H1 (cell line): ENCODE results near the gene CDH20. TPM values are rescaled to one million over a fixed set of nuclear protein-coding genes. Genes with fewer than 3 reads are reported as not detected.

Experiments
- CTCF ChIA-PET: fragments of 300-600 bp; sonication (Branson Sonifier 250); formaldehyde crosslinking; loops from one replicate; lab custom pipeline; 2021; ENCODE audit not compliant: partially characterized antibody; lab: Charles Lee
- POLR2A ChIA-PET: fragments of 300-600 bp; sonication (Branson Sonifier 250); formaldehyde crosslinking; loops from one replicate; lab custom pipeline; 2021; ENCODE audit warnings: inconsistent platforms; ENCODE audit not compliant: partially characterized antibody; lab: Charles Lee
- DNase-seq, 2 experiments: peaks; one replicate each; pipeline versions ENCODE4 v3.0.0 to v3.0.0-alpha.2; 2010 to 2022; ENCODE audit warnings: low spot score in 2 of 2, low read depth in 1 of 2, mixed read lengths in 1 of 2
- FAIRE-seq: peaks from 2 replicates; lab custom pipeline; 2011; peaks lifted over from hg19 to GRCh38; lab: Jason Lieb, UNC
- H2AFZ ChIP-seq: 2 replicates; pipeline ENCODE4 v1.8.1; 2012; ENCODE audit warnings: low read length, inconsistent platforms
- H2AK5ac ChIP-seq: 2 replicates; pipeline ENCODE4 v1.6.1; 2013; ENCODE audit warnings: low read depth, low read length
- H2BK120ac ChIP-seq: replicated peaks from 2 replicates; pipeline ENCODE3; 2013; ENCODE audit warnings: low read depth, low read length, inconsistent platforms
- H2BK12ac ChIP-seq: 2 replicates; pipeline ENCODE4 v1.6.1; 2013; ENCODE audit warnings: low read depth, low read length
- H2BK15ac ChIP-seq: 2 replicates; pipeline ENCODE4 v1.6.1; 2013; ENCODE audit warnings: low read length
- H2BK20ac ChIP-seq: 2 replicates; pipeline ENCODE4 v1.6.1; 2013; ENCODE audit warnings: low read length
- H2BK5ac ChIP-seq: 2 replicates; pipeline ENCODE4 v1.6.1; 2013; ENCODE audit warnings: low read depth, low read length
- H3K14ac ChIP-seq: 2 replicates; pipeline ENCODE4 v1.6.1; 2013; ENCODE audit warnings: inconsistent platforms; ENCODE audit not compliant: insufficient read length
- H3K18ac ChIP-seq: 2 replicates; pipeline ENCODE4 v1.6.1; 2013; ENCODE audit warnings: low read length; ENCODE audit errors: extremely low read depth
- H3K23ac ChIP-seq: 2 replicates; pipeline ENCODE4 v1.6.1; 2013; ENCODE audit warnings: inconsistent platforms; ENCODE audit not compliant: insufficient read length
- H3K23me2 ChIP-seq: 2 replicates; pipeline ENCODE4 v1.6.1; 2013; ENCODE audit warnings: low read depth, low read length
- H3K27ac ChIP-seq: 2 replicates; pipeline ENCODE4 v1.6.1; 2011; ENCODE audit warnings: low read depth, low read length, inconsistent platforms
- H3K27me3 ChIP-seq, 4 experiments: replicated peaks in 1 of 4; 1 replicate in 1 of 4; 2 replicates in 3 of 4; pipeline versions ENCODE4 v1.6.1 to v1.8.1; 2011 to 2013; ENCODE audit warnings: low read length in 3 of 4, mild to moderate bottlenecking in 3 of 4, inconsistent platforms in 2 of 4, mixed read lengths in 2 of 4, moderate library complexity in 1 of 4; ENCODE audit not compliant: control insufficient read depth in 3 of 4, insufficient read depth in 3 of 4; ENCODE audit errors: extremely low read depth in 1 of 4
- H3K36me3 ChIP-seq, 4 experiments: 2 replicates each; pipeline versions ENCODE4 v1.6.1 to v1.8.1; 2011 to 2013; ENCODE audit warnings: mild to moderate bottlenecking in 4 of 4, low read length in 3 of 4, moderate library complexity in 2 of 4, control low read depth in 1 of 4, inconsistent platforms in 1 of 4; ENCODE audit not compliant: insufficient read depth in 4 of 4, control insufficient read depth in 2 of 4
- H3K4ac ChIP-seq: replicated peaks from 2 replicates; pipeline ENCODE3; 2013; ENCODE audit warnings: low read length, low read depth, mixed read lengths, inconsistent platforms; ENCODE audit not compliant: insufficient read length
- H3K4me1 ChIP-seq, 4 experiments: replicated peaks in 1 of 4; 1 replicate in 1 of 4; 2 replicates in 3 of 4; pipeline versions ENCODE4 v1.6.1 to v1.8.1; 2011 to 2013; ENCODE audit warnings: low read length in 3 of 4, inconsistent platforms in 2 of 4, mixed read lengths in 1 of 4; ENCODE audit not compliant: insufficient read depth in 4 of 4, control insufficient read depth in 3 of 4
- H3K4me2 ChIP-seq, 2 experiments: 2 replicates each; pipeline versions ENCODE4 v1.6.1 to v1.8.1; 2011 to 2013; ENCODE audit warnings: low read depth in 2 of 2, low read length in 2 of 2, control low read depth in 1 of 2, inconsistent platforms in 1 of 2, mild to moderate bottlenecking in 1 of 2; ENCODE audit not compliant: insufficient read depth in 1 of 2
- H3K4me3 ChIP-seq, 4 experiments: fragments of 200-600, 300-600 bp in 1 of 4; sonication (generic), shearing (Covaris generic), sonication (Bioruptor Twin) in 1 of 4; 2 replicates each; pipeline versions ENCODE4 v1.5.1 to v1.8.1; 2011 to 2016; ENCODE audit warnings: low read length in 4 of 4, low read depth in 3 of 4, control low read depth in 2 of 4, inconsistent platforms in 2 of 4, mild to moderate bottlenecking in 2 of 4, mixed read lengths in 1 of 4, moderate library complexity in 1 of 4; ENCODE audit not compliant: insufficient read depth in 2 of 4; ENCODE audit errors: extremely low read depth in 1 of 4
- H3K56ac ChIP-seq: replicated peaks from 2 replicates; pipeline ENCODE3; 2013; ENCODE audit warnings: low read depth, mild to moderate bottlenecking, mixed read lengths, low read length, inconsistent platforms; ENCODE audit not compliant: insufficient read length
- H3K79me1 ChIP-seq: 2 replicates; pipeline ENCODE4 v1.6.1; 2013; ENCODE audit warnings: low read depth, low read length, control low read depth
- H3K79me2 ChIP-seq, 2 experiments: 2 replicates each; pipeline versions ENCODE4 v1.6.1 to v1.8.1; 2012 to 2013; ENCODE audit warnings: low read length in 2 of 2, mild to moderate bottlenecking in 2 of 2, inconsistent platforms in 1 of 2; ENCODE audit not compliant: insufficient read depth in 2 of 2, control insufficient read depth in 1 of 2
- H3K9ac ChIP-seq, 4 experiments: replicated peaks in 1 of 4; 1 replicate in 1 of 4; 2 replicates in 3 of 4; pipeline versions ENCODE4 v1.6.1 to v1.8.1; 2011 to 2013; ENCODE audit warnings: low read depth in 3 of 4, low read length in 3 of 4, control low read depth in 2 of 4, mild to moderate bottlenecking in 2 of 4, moderate library complexity in 2 of 4, inconsistent platforms in 1 of 4; ENCODE audit errors: extremely low read depth in 1 of 4
- H3K9me3 ChIP-seq, 2 experiments: 2 replicates each; pipeline versions ENCODE4 v1.6.1 to v1.8.1; 2012 to 2013; ENCODE audit warnings: mild to moderate bottlenecking in 2 of 2, moderate library complexity in 2 of 2, control low read depth in 1 of 2, inconsistent platforms in 1 of 2, low read depth in 1 of 2, low read length in 1 of 2, mixed read lengths in 1 of 2; ENCODE audit not compliant: insufficient read depth in 2 of 2
- H4K20me1 ChIP-seq, 2 experiments: replicated peaks in 1 of 2; 2 replicates each; pipeline versions ENCODE3 to v1.8.1; 2011 to 2013; ENCODE audit warnings: inconsistent platforms in 2 of 2, low read length in 2 of 2, mild to moderate bottlenecking in 1 of 2; ENCODE audit not compliant: insufficient read depth in 2 of 2, control insufficient read depth in 1 of 2
- H4K5ac ChIP-seq: 2 replicates; pipeline ENCODE4 v1.6.1; 2013; ENCODE audit warnings: low read length, low read depth, mixed read lengths, inconsistent platforms; ENCODE audit not compliant: insufficient read length
- H4K8ac ChIP-seq: 2 replicates; pipeline ENCODE4 v1.8.0; 2013; ENCODE audit warnings: mild to moderate bottlenecking, moderate library complexity, low read length, inconsistent platforms; ENCODE audit not compliant: insufficient read depth; ENCODE audit errors: extremely low read depth
- H4K91ac ChIP-seq: replicated peaks from 2 replicates; pipeline ENCODE3; 2013; ENCODE audit warnings: low read length, mixed read lengths, inconsistent platforms; ENCODE audit not compliant: insufficient read length
- BRCA1 ChIP-seq: IDR thresholded peaks from 2 replicates; pipeline ENCODE4 v1.6.1; 2012; ENCODE audit warnings: low read depth, low read length, improper control_type of control experiment
- CEBPB ChIP-seq: IDR thresholded peaks from 2 replicates; pipeline ENCODE4 v1.6.1; 2012; ENCODE audit warnings: low read depth, low read length
- CREB1 ChIP-seq: IDR thresholded peaks from 2 replicates; pipeline ENCODE4 v1.6.1; 2012; ENCODE audit warnings: inconsistent platforms
- MAFK ChIP-seq: IDR thresholded peaks from 2 replicates; pipeline ENCODE4 v1.6.1; 2012; ENCODE audit warnings: low read depth, mild to moderate bottlenecking, improper control_type of control experiment, low read length
- RAD21 ChIP-seq, 2 experiments: IDR thresholded peaks in 1 of 2; conservative IDR thresholded peaks in 1 of 2; 2 replicates each; pipeline ENCODE4 v1.6.1; 2011; ENCODE audit warnings: low read depth in 2 of 2, low read length in 2 of 2, improper control_type of control experiment in 1 of 2, inconsistent platforms in 1 of 2, mild to moderate bottlenecking in 1 of 2, moderate library complexity in 1 of 2
- SP1 ChIP-seq: IDR thresholded peaks from 2 replicates; pipeline ENCODE4 v1.6.1; 2011; ENCODE audit warnings: low read depth, low read length
- SRF ChIP-seq: IDR thresholded peaks from 2 replicates; pipeline ENCODE4 v1.6.1; 2011; ENCODE audit warnings: mild to moderate bottlenecking, low read depth, low read length, moderate library complexity
- SUZ12 ChIP-seq: fragments of 200-600 bp; sonication (generic); IDR thresholded peaks from 2 replicates; pipeline ENCODE4 v1.6.1; 2012; ENCODE audit warnings: mild to moderate bottlenecking, inconsistent platforms, low read length, moderate library complexity, mixed read lengths
- TAF1 ChIP-seq: IDR thresholded peaks from 2 replicates; pipeline ENCODE4 v1.6.1; 2011; ENCODE audit warnings: mild to moderate bottlenecking, low read depth, low read length
- TEAD4 ChIP-seq: IDR thresholded peaks from 2 replicates; pipeline ENCODE4 v1.6.1; 2012; ENCODE audit warnings: low read depth, low read length, inconsistent platforms, mixed read lengths
- WGBS, 2 experiments: shearing (Covaris generic) in 1 of 2; methylation state at CpG; one replicate each; pipeline versions ENCODE4 v1.1.6 to v1.1.7; 2013 to 2015; ENCODE audit warnings: low lambda C conversion rate in 2 of 2, mixed read lengths in 2 of 2, inconsistent platforms in 1 of 2, low coverage in 1 of 2, missing lambda C conversion rate in 1 of 2; ENCODE audit not compliant: insufficient replicate concordance in 2 of 2, insufficient coverage in 1 of 2, insufficient read length in 1 of 2; ENCODE audit errors: extremely low coverage in 1 of 2, missing lambda C conversion rate in 1 of 2; 5-methylcytosine and 5-hydroxymethylcytosine counted together
- polyA plus RNA-seq, 7 experiments: library from polyadenylated mRNA; depleted of rRNA in 3 of 7; stranded (reverse) in 5 of 7; unstranded in 2 of 7; fragments of >200 nt in 5 of 7; fragments of 200-250 nt in 2 of 7; gene quantifications; 1 replicate in 5 of 7; 2 replicates in 1 of 7; 4 replicates in 1 of 7; pipeline versions ENCODE4 v1.2.1 to v1.2.3, GENCODE V29; 2011 to 2013; ENCODE audit warnings: missing spikeins in 2 of 7, mixed read lengths in 2 of 7
- total RNA-seq: library from RNA; stranded (reverse); fragmentation: NEBNext Ultra II Directional; extraction: Animal tissue kit (Norgen Biotek cat#: 25700); gene quantifications from 2 replicates; pipeline ENCODE4 v1.2.1, GENCODE V29; 2021
- TF ChIP-seq, protein P1 (sequence below), 3 experiments: IDR thresholded peaks; 1 replicate in 2 of 3; 2 replicates in 1 of 3; pipeline versions ENCODE4 v1.5.1 to v1.6.1; 2011; ENCODE audit warnings: low read length in 3 of 3, mild to moderate bottlenecking in 3 of 3, inconsistent platforms in 2 of 3, low read depth in 1 of 3, moderate library complexity in 1 of 3; ENCODE audit not compliant: insufficient read depth in 1 of 3; ENCODE audit errors: control extremely low read depth in 1 of 3

The CDH20 gene
- total and polyA plus RNA-seq, 2 of the 8 experiments (the other 6 are each of a cell fraction or from before 2014, with no cell fraction given): 0.07 to 0.12 TPM

DNA sequence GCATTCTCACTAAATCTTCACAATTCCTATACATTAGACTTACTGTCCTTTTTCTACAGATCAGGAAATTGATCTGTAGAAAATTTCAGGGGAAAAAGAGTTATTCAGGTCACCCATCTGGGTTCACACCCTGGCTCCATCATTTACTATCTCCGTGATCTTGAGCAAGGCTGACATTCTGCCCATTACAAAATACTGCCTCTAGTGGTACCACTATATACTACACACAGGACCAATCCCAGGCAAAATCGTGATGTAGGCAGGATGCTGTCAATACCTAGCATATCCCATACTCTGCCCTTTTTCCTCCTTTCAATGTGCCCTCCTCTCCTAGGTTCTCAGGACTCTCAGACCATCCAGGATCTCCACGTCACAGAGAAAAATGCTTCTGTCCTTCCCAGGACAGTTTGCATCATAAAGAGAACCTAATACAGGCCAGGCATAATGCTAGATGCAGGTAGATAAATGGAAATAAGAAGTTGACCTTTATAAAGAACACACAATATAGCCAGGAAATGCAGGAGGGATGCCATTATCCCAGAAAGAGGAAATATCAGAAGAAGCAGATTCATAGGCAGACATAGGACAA lies 101.9 kb downstream of the CDH20 start:
- no peaks in the 10 kb centered on the region for H3K79me1 ChIP-seq
- no peak overlapping the region for H4K8ac ChIP-seq
- H3K18ac ChIP-seq: no peak overlapping the region
- H2AFZ ChIP-seq: no peak overlapping the region
- WGBS, 2 experiments: 16% methylated on average over 3 of the region's 3 CpGs; no CpG with 5 or more reads in 1 of the 2 experiments
- no peak overlapping the region for H4K5ac ChIP-seq
- no peak overlapping the region for H2BK5ac ChIP-seq
- no peak overlapping the region for H2AK5ac ChIP-seq
- ChIA-PET CTCF (interaction anchor here (0.9 to 1.3 kb wide), 3 partner anchors 11 to 259 kb away, joined by 3 to 4 read pairs (median 4); no protein-coding TSS in a partner anchor), POLR2A (no interaction called here)
- no peak overlapping the region for H3K4me3 ChIP-seq
- no peaks in the 10 kb centered on the region for H4K20me1 ChIP-seq
- H3K56ac ChIP-seq: no peak overlapping the region
- DNase-seq: no peak
- no peaks in the 10 kb centered on the region; a peak in 1 of 7 replicates for H3K27me3 ChIP-seq
- no peaks in the 10 kb centered on the region for H3K9me3 ChIP-seq
- H3K23me2 ChIP-seq: no peaks in the 10 kb centered on the region
- peak; percentile 84 for FAIRE-seq
- no peak overlapping the region for H3K9ac ChIP-seq
- no peak overlapping the region for H3K4me2 ChIP-seq
- no peak overlapping the region for H3K4ac ChIP-seq
- no peak overlapping the region for H3K23ac ChIP-seq
- no peak overlapping the region for H2BK12ac ChIP-seq
- H3K36me3 ChIP-seq: no peaks in the 10 kb centered on the region; a peak in 1 of 8 replicates
- no peaks in the 10 kb centered on the region for H3K79me2 ChIP-seq
- no peak overlapping the region for H2BK15ac ChIP-seq
- H3K14ac ChIP-seq: no peak overlapping the region
- no peak overlapping the region for H4K91ac ChIP-seq
- H2BK20ac ChIP-seq: no peak overlapping the region
- H3K27ac ChIP-seq: no peak overlapping the region
- H2BK120ac ChIP-seq: no peak overlapping the region
- H3K4me1 ChIP-seq: no peaks in the 10 kb centered on the region
- TF ChIP-seq SP1 (no peak), SRF (no peak), MAFK (no peak), CEBPB (0 out of 2 replicates have a peak, but pooled peaks have one; percentile 3), TEAD4 (0 out of 2 replicates have a peak, but pooled peaks have one; percentile 8), SUZ12 (no peak), BRCA1 (no peak), RAD21 (IDR thresholded peaks at IDR 0.05 in 1 of 2, conservative IDR thresholded peaks at IDR 0.05 in 1 of 2; ENCODE audit: low read depth in 2 of 2, low read length in 2 of 2) (peak; percentile 48 to 52), CREB1 (0 out of 2 replicates have a peak, but pooled peaks have one; percentile 16), TAF1 (no peak)
- TF ChIP-seq, protein P1, sequence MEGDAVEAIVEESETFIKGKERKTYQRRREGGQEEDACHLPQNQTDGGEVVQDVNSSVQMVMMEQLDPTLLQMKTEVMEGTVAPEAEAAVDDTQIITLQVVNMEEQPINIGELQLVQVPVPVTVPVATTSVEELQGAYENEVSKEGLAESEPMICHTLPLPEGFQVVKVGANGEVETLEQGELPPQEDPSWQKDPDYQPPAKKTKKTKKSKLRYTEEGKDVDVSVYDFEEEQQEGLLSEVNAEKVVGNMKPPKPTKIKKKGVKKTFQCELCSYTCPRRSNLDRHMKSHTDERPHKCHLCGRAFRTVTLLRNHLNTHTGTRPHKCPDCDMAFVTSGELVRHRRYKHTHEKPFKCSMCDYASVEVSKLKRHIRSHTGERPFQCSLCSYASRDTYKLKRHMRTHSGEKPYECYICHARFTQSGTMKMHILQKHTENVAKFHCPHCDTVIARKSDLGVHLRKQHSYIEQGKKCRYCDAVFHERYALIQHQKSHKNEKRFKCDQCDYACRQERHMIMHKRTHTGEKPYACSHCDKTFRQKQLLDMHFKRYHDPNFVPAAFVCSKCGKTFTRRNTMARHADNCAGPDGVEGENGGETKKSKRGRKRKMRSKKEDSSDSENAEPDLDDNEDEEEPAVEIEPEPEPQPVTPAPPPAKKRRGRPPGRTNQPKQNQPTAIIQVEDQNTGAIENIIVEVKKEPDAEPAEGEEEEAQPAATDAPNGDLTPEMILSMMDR (IDR thresholded peaks at IDR 0.05; ENCODE audit: control extremely low read depth in 1 of 3, insufficient read depth in 1 of 3, low read depth in 1 of 3, low read length in 3 of 3): peak in 2 of 3 experiments; percentile 23 to 88; a peak in 2 of 4 replicates
